Glutamatergic neuron (in vitro differentiated cells): ENCODE measurements around the gene NUTM1. TPM values are rescaled to one million over a fixed set of nuclear protein-coding genes. Genes with fewer than 3 reads are reported as not detected.

Experiments used
- DNase-seq: peaks from one replicate; pipeline ENCODE4 v3.0.0; 2022
- H3K27ac Mint-ChIP-seq: one replicate; pipeline ENCODE4 v1.8.0; 2020; ENCODE audit warnings: mild to moderate bottlenecking, mixed read lengths, inconsistent platforms; ENCODE audit not compliant: unreplicated experiment
- H3K27me3 Mint-ChIP-seq: one replicate; pipeline ENCODE4 v1.8.0; 2020; ENCODE audit warnings: mild to moderate bottlenecking, moderate library complexity, mixed read lengths, inconsistent platforms; ENCODE audit not compliant: unreplicated experiment
- H3K36me3 Mint-ChIP-seq: one replicate; pipeline ENCODE4 v1.8.0; 2020; ENCODE audit warnings: mild to moderate bottlenecking, mixed read lengths, inconsistent platforms; ENCODE audit not compliant: unreplicated experiment
- H3K4me1 Mint-ChIP-seq: one replicate; pipeline ENCODE4 v1.8.0; 2020; ENCODE audit warnings: mild to moderate bottlenecking, low read depth, mixed read lengths, inconsistent platforms; ENCODE audit not compliant: unreplicated experiment
- H3K4me3 Mint-ChIP-seq: one replicate; pipeline ENCODE4 v1.8.0; 2020; ENCODE audit warnings: mild to moderate bottlenecking, mixed read lengths, inconsistent platforms; ENCODE audit not compliant: unreplicated experiment
- H3K9me3 Mint-ChIP-seq: one replicate; pipeline ENCODE4 v1.8.0; 2020; ENCODE audit warnings: mild to moderate bottlenecking, moderate library complexity, mixed read lengths, inconsistent platforms; ENCODE audit not compliant: unreplicated experiment
- long read RNA-seq: library from polyadenylated mRNA; unstranded; transcript quantifications from one replicate; pipeline ENCODE4 v2.0.0, GENCODE V29; 2020; ENCODE audit not compliant: unreplicated experiment
- total RNA-seq: library from RNA; stranded (reverse); fragmentation: NEBNext Ultra II Directional; extraction: Animal tissue kit (Norgen Biotek cat#: 25700); gene quantifications from one replicate; pipeline ENCODE4 v1.2.1, GENCODE V29; 2021; ENCODE audit not compliant: unreplicated experiment
- TF ChIP-seq, protein P1 (sequence below): fragments of 200-600 bp; sonication (generic); IDR thresholded peaks from one replicate; pipeline ENCODE4 v1.5.0; 2021; ENCODE audit not compliant: partially characterized antibody, unreplicated experiment

The NUTM1 gene
- not detected for total RNA-seq
- long read RNA-seq = 0 reads

DNA sequence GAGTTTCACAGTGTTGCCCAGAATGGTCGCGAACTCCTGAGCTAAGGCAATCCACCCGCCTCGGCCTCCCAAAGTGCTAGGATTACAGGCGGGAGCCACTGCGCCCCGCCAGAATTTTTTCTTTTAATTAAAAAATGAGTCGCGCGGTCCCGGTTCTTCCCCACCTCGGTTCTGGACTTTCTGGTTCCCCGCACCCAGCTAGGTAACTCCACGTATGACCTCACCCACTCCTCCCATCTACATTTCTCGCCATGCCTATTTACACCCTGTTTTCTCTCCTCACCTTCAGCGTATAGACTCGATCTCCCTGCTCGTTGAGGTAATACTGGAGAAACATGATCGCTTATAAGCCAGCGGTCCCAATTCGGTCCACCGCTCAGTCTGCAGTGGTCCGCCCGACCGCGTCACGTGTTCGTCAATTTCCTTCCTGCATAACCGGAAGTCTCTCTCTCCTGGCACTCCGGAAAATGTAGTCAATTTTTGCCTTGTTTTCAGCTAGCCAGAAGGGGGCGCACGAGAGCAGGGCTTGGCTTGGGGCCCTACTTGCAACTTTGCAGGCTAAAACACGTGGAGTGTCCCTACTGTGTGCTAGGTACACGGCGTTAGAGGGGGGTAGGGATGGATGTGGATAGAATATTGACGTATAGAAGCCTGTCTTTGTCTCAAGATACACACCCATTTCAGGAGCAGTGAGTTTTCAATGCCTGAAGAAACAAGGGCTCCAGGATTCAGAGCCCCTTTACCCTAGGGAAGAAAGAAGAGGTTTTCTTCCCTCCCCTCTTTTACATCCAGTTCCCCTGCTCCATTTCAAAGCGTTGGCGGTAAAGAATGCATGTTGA, at the start of gene NUTM1, which contains the start of gene NOP10:
Gene NUTM1 (plus strand): TSS at position 579 of the 839 bp plus-strand sequence. CDS start 382 bp downstream, outside the sequence.
Gene NOP10 (minus strand): TSS at position 400 of the 839 bp plus-strand sequence. CDS start 63 bp downstream, at position 337.
- Mint-ChIP-seq H3K36me3 (peaks cover 2% of the 10 kb centered on the region), H3K9me3 (peaks cover 3% of the 10 kb centered on the region), H3K27ac (peak within 1 kb of the TSS; percentile 71), H3K4me3 (peak within 1 kb of the TSS; percentile 95), H3K27me3 (no peaks in the 10 kb centered on the region), H3K4me1 (peaks cover 6% of the 10 kb centered on the region)
- TF ChIP-seq, protein P1, sequence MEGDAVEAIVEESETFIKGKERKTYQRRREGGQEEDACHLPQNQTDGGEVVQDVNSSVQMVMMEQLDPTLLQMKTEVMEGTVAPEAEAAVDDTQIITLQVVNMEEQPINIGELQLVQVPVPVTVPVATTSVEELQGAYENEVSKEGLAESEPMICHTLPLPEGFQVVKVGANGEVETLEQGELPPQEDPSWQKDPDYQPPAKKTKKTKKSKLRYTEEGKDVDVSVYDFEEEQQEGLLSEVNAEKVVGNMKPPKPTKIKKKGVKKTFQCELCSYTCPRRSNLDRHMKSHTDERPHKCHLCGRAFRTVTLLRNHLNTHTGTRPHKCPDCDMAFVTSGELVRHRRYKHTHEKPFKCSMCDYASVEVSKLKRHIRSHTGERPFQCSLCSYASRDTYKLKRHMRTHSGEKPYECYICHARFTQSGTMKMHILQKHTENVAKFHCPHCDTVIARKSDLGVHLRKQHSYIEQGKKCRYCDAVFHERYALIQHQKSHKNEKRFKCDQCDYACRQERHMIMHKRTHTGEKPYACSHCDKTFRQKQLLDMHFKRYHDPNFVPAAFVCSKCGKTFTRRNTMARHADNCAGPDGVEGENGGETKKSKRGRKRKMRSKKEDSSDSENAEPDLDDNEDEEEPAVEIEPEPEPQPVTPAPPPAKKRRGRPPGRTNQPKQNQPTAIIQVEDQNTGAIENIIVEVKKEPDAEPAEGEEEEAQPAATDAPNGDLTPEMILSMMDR = peak; percentile 98
- DNase-seq = peak; percentile 94

DNA sequence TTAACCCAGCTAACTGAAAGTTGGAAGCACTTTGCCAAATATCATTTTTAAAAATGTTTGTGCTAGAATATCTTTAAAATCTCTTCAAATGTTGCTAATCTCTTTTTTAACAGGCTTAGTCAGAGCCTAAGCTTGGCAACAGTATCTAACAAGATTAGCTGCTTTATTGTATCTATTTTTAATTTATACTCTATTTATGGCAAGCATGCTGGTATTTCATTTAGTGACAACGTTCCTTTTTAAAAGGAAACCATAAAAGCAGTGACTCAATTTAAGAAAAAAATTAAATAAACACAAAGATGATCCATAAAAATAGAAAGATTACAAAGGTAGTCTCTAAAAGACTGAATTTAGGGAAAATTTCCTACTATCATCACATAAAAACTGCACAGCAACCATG, 46.1 kb upstream of the NUTM1 start:
- Mint-ChIP-seq H3K4me3 (no peak overlapping the region), H3K9me3 (no peaks in the 10 kb centered on the region), H3K27ac (no peak overlapping the region), H3K27me3 (no peaks in the 10 kb centered on the region), H3K36me3 (peaks cover 1% of the 10 kb centered on the region), H3K4me1 (peaks cover 3% of the 10 kb centered on the region)
- no peak for DNase-seq
- TF ChIP-seq, protein P1 = no peak

DNA sequence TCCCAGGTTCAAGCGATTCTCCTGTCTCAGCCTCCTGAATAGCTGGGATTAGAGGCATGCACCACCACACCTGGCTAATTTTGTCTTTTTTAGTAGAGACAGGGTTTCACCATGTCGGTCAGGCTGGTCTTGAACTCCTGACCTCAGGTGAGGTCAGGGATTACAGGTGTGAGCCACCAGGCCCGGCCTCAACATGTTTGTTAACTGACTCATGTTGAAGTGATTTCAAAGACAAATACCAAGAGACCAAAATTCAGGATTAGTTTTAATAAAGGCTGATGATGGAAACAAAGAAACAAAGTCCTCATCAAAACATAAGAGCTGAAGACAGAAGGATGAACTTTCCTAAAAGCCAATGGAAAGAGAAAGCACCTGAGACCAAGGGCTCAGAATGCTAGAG, 42.1 kb upstream of the NUTM1 start:
- TF ChIP-seq, protein P1 = no peak
- H3K4me3 Mint-ChIP-seq = no peak overlapping the region
- DNase-seq = no peak
- H3K36me3 Mint-ChIP-seq = no peaks in the 10 kb centered on the region
- H3K27ac Mint-ChIP-seq = no peak overlapping the region
- peaks cover 3% of the 10 kb centered on the region for H3K4me1 Mint-ChIP-seq
- H3K27me3 Mint-ChIP-seq = no peaks in the 10 kb centered on the region
- no peaks in the 10 kb centered on the region for H3K9me3 Mint-ChIP-seq

DNA sequence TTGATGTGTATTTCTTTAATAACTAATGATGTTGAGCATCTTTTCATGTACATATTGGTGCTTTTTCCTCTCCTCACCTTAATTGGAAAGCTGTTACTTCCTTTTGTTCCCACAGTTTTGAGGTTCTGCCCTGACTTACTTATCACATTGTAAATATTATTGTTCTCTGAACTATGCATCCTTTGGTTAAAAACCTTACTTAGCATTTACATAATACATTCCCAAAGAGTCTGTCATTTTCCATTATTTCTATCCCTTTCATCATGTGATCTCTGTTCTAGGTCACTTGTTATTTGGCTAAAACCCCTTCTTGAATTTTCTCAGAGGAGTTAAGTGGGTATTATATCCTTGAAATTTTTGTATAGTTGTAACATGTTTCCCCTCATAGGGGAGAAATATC, 38.5 kb upstream of the NUTM1 start:
- Mint-ChIP-seq H3K4me3 (no peak overlapping the region), H3K27me3 (no peaks in the 10 kb centered on the region), H3K9me3 (no peaks in the 10 kb centered on the region), H3K36me3 (no peaks in the 10 kb centered on the region), H3K4me1 (no peaks in the 10 kb centered on the region), H3K27ac (no peak overlapping the region)
- TF ChIP-seq, protein P1 = no peak
- no peak for DNase-seq

GRCh38 chr15:34311563-34311962, 31.6 kb upstream of the NUTM1 start:
- Mint-ChIP-seq H3K36me3 (no peaks in the 10 kb centered on the region), H3K4me1 (peaks cover 3% of the 10 kb centered on the region), H3K4me3 (no peak overlapping the region), H3K27ac (no peak overlapping the region), H3K9me3 (peaks cover 1% of the 10 kb centered on the region), H3K27me3 (peaks cover 2% of the 10 kb centered on the region)
- DNase-seq = no peak
- TF ChIP-seq, protein P1 = no peak
